AG10803 (cell line): ENCODE measurements around the gene COP1.
"Not testable (repeated sequence)": the region's sequence is repeated elsewhere in the genome, so short reads cannot be mapped to it uniquely, and the experiment has no call there.

Source experiments
- DNase-seq: peaks from one replicate; pipeline ENCODE4 v3.0.0; 2010; ENCODE audit warnings: low read depth
- H3K4me3 ChIP-seq: 2 replicates; pipeline ENCODE4 v1.5.1; 2011; ENCODE audit warnings: mild to moderate bottlenecking, low read length, control low read depth
- CTCF ChIP-seq: conservative IDR thresholded peaks from 2 replicates; pipeline ENCODE4 v1.5.1; 2011; ENCODE audit warnings: mild to moderate bottlenecking, low read length, control low read depth, inconsistent platforms

Gene COP1

GRCh38 chr1:176206961-176207902 lies at the start of gene COP1:
Gene COP1 (minus strand): TSS chr1:176207286. CDS start chr1:176206978, 308 bp downstream.
- H3K4me3 ChIP-seq: peak within 1 kb of the TSS; percentile 93
- no peak for TF ChIP-seq CTCF
- peak; percentile 91 for DNase-seq

GRCh38 chr1:176252191-176252590 lies 45.1 kb upstream of the COP1 start:
- no peak overlapping the region for H3K4me3 ChIP-seq
- no peak for DNase-seq
- TF ChIP-seq CTCF: no peak

GRCh38 chr1:176244851-176245250 lies 37.8 kb upstream of the COP1 start:
- DNase-seq: no peak
- no peak overlapping the region for H3K4me3 ChIP-seq
- TF ChIP-seq CTCF: no peak

GRCh38 chr1:176243746-176244145 lies 36.7 kb upstream of the COP1 start:
- peak; percentile 58 for DNase-seq
- TF ChIP-seq CTCF: no peak
- H3K4me3 ChIP-seq: no peak overlapping the region

GRCh38 chr1:176241385-176242015 lies 34.4 kb upstream of the COP1 start:
- no peak for TF ChIP-seq CTCF
- H3K4me3 ChIP-seq: no peak overlapping the region
- DNase-seq: peak; percentile 89

- H3K4me3 ChIP-seq, DNase-seq: not testable (repeated sequence)
These were observed 26.6 kb upstream of the COP1 start for GRCh38 chr1:176233657-176234056.

- H3K4me3 ChIP-seq: no peak overlapping the region
- no peak for TF ChIP-seq CTCF
- DNase-seq: no peak
These were observed 20.5 kb upstream of the COP1 start for GRCh38 chr1:176227579-176227978.
